GM19238 (cell line): ENCODE data around the gene STX16.

Experiments
- DNase-seq: peaks from one replicate; pipeline ENCODE4 v3.0.0; 2011; ENCODE audit warnings: low spot score; ENCODE audit not compliant: insufficient read length

Gene STX16

DNA sequence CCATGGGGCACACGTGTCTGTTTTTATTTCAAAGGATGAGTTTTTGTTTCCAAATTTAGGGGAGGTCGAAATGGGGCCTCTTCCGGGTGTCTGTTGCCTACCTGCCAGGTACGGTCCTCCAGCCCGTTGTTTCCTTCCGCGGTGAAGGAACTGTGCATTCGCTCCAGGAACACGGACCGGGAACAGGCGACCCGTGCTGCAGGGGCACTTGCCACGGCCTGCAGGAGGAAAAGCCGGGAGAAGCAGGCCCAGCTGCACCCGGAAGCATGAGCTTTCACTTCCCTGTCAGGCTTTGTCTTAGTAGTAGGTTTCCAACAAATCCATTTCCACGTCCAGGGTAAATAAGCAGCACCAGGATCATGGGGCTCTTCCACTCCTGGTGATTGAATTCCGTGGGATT is 24.6 kb downstream of the STX16 start:
- DNase-seq: no peak

DNA sequence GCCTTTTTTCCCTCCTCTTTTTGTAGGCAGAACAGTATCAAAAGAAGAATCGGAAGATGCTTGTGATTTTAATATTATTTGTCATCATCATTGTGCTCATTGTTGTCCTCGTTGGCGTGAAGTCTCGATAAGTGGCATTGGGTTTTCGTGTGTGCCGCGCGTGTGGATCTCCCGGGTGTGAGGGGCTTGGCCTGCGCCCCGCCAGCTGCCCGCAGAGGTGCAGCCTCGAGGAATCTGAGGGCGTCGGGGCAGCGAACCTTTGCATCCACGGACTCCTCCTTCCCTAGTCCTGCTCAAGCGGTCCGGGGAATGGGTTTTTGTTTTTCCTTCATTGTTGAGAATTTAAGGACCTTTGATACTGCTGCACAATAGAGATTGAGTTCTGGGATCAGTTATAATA is 25.1 kb downstream of the STX16 start:
- no peak for DNase-seq

DNA sequence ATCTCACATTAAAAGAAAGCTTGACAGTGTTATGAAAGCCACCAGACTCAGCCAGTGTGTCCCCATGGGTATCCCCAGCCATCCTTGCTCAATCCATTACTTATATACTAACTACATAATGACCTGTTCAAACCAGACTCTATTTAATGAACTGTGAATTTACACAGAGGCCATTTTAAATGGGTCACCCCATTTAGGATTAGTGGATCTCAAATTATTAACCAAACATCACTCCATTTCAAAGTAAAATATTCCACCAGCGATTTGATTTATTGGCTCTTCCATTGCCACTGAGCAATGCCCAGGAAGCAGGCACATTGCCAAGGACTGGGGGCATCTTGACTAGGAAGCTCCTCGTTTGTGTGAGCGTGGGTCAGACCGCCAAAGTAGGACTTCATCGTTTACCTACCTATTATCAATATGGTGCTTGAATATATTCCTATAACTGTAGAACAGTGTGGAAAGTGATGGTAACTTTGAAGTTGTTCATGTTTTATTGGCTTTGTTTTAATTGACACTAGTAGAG is 26.1 kb downstream of the STX16 start:
- DNase-seq: no peak

DNA sequence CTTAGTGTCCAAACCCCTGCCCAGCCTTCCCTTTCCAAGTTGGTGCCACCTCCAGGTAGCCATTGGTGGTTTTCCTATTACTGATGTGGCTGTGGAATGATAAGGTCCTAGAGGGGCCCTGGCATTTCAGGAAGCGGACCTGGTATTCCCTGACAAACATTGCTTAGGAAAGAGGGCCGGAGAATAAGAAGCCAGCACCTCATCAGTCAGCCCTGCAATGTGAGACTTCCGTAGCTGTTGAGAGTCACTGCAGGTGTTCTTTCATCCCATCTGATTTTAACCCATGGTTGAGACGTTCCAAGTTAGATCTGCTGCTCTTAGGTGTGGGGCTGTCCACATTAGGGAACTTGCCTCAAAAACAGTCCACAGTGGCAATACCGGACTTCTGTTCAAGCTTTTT is 26.7 kb downstream of the STX16 start:
- no peak for DNase-seq

DNA sequence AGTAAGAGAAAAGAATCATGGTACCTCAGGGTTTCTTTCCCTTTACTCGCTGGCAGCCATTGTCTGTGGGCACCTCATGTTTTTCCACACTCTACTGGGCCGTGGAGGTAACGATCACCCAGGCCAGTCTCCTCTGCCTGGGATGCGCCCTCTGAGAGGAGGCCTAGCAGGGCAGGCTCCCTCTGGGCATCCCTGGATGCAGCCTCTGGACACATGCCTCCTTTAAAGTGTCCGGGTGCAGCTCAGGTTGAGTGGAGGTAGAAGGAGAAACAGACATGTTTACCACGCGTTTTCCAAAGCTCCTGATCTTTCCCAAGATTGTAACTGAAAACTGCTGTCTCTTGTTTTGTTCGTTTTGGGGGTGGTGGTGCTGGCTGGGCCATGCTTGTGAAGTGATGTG is 27.7 kb downstream of the STX16 start:
- DNase-seq: no peak

DNA sequence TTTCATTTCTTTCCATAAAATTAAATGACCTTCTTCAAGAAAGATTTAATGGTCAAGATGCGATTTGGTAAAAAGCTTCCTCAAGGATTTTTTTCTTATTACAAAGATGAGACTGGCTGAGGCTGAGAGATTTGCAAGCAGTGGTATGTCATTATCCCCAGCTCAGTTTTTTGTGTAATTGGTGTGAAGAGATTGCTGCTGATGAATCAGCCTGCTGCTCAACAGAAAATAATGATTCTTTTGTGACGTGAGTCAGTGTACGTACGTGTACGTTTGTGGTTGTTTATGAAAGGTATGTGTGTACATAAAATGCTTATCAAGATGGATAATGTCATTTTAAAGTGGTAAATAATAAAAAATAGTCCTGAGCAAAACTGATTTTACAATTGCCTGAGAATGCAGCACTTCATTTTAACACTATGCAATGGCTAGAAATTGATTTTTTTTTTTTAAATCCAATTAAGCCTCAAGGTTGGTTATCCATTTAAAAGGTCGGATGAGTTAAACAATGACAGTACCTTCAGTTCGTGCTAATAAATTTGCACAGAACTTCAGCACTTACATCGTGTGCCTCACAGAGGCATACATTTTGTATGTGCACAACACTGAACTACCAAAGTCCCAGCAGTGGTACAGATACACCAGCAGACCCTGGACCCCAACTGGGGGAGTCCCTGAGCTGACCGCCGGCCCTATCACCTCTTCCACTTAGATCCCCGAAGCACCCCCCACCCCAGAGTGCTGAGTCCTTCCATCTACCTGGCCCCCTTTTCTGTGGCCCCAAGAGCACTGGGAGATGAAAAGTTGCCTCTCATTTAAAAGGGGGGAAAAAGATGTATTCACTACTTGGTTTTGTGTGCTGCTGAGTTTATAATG is 31.8 kb downstream of the STX16 start:
- no peak for DNase-seq

DNA sequence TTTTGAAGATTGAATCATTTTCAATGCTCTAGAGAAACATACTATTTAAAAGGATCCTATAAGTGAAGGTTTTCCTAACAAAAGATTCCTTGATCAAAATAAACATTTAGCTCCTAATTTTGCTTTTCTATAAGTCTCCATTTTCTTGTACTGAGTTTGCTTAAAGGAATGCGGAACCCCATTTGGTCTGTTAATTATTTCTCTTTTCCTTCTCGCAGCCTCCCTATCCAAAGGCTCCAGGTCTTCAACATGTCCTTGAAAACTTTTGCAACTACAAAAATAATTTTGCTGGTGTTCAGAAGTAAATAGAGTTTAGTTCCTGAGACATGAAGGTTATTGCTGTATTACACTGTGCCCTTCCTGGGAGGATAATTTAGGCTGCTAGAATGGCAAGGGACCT is 33.2 kb downstream of the STX16 start:
- no peak for DNase-seq

DNA sequence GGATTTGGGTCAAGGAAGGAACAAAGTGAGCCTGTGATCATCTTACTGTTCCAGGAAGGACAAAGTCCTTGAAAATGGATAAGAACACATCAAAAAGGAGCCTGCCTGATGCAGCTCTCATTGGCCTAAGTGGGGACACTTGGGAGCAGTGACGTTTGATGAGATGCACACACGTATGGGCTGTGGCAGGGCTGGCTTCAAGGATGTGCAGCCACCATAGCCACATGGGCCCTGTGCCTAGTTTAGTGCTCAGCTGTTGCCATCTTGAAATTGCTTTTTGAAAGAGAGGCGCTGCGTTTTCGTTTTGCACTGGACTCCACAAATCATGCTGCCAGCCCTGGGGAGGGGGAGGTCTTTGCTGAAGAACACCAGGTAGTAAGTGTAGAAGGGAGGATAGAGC is 34.9 kb downstream of the STX16 start:
- DNase-seq: no peak

DNA sequence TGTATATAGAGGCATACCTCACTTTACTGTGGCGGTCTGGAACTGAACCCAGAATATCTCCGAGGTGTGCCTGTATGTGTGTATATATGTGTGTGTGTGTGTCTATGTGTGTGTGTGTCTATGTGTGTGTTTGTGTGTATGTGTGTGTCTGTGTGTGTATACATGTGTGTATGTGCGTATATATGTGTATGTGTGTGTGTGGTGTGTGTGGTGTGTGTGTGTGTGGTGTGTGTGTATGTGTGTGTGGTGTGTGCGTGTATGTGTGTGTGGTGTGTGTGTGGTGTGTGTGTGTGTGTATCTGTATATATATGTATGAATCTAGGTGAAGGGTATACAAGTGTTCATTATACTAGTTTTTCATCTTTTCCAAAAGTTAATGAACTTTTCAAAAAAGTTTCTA is 37.3 kb downstream of the STX16 start:
- no peak for DNase-seq

DNA sequence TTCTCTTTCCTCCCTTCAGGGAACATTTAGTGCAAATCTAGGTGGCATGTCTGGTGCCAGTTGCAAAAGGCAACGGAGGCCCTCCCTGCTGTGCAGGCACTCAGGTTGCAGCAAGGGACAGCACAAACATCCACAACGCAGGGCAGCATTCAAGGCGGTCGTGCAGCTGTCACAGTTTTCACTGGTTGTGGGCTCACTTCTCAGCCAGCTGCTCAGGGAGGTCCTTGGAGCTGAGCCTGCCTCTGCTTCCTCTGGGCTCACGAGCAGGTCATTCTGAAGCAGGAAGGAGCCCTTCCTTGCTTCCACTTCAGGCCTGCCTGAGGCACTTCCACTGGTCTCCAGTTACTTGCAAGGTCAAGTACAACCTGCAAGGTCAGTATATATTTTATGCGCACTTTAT is 37.8 kb downstream of the STX16 start:
- DNase-seq: no peak

DNA sequence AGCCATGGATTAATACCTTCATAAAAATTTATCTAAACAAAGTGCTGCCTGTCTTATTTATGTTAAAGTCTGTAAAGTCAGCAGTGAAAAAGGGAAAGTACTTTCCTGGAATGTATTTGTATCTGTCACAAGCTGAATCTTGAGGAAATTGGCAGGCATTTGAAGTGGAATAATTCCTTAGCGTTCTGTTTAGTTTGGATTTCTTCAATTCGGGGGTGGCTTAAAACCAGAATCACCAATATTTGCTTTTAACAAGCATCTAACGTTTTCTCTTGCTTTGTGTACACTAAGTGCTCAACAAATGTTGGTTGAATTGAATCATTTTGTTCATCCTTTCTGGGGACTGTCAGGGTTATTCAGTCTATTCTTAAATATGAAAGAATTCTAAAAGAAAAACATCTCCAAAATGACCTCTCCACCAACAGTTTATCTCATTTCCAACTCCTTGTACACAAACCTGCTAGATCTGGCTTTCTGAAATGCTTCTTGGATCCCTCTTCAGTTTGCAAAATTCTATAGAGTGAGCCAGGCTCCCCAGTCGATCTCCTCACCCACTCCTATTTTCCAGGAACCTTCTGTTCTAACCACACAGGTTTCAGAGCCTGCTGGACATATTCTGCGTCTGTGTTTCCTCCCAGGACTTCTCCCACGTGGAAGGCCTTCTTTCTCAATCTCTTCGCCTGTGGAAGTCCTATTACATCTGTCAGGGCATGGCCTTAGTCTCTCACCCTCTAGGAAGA is 39.5 kb downstream of the STX16 start:
- DNase-seq: no peak

DNA sequence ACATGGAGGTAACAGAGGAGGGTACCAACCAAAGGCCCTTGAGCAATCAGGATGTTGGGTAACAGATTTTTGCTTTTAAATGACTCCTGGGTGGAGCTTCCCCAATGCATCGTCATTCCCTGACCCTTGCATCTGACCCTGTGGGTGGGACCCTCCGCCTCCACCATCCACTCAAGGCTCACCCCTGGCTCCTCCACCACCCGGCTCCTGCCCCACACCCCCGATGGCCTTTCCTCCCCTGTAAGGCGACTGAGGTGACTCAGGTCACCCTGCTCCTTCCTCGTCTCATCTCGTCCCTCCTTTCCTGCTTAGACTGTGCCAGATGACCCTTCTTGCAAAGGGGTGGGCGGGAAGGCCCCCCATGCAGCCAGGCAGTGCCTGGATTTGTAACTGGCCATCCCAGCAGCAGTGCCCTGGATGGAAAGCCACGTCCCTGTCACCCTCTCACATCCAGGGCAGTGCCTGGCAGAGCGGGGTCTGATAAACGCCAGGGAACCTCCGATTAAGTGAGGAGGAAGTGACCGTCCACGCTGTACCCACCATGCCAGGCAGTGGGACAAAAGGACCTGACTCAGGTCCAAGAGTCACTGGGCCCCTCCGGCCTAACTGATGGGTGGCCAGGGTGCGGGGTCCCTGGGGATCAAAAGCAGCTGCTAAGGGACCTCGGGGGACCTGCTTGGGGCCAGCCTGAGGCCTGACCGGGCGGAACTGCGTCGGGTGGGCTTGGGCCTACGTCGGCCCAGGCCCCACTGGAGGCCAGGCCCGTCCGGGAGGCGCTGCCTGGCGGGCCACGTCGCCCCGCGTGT is 40.9 kb downstream of the STX16 start:
- DNase-seq: no peak

DNA sequence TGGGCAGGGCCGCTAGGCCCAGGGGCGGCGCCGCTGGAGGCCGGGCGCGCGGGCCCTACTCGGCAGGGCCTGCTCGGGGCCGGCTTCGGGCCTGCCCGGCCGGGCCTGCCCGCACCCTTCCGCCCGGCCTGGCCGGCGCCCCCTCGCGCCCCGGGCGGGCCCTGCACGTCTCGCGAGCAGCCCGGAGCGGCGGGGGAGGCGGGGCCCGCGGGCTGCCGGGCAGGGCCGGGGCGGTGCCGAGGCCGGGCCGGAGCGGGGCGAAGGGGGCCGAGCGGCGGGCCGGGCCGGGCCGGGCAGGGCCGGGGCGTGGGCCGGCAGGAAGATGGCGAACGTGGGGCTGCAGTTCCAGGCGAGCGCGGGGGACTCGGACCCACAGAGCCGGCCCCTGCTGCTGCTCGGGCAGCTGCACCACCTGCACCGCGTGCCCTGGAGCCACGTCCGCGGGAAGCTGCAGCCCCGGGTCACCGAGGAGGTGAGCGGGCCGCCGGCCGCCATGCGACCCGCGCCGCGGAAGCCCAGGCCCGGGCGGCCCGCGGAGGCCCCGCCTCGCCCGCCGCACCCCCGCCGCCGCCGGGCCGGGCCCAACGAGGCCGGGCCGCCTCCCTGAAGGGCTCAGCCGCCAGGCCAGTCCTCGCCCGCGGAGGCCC is 41.6 kb downstream of the STX16 start, which contains the start of gene NPEPL1:
NPEPL1 (plus strand) TSS at position 222 of the 647 bp plus-strand sequence; CDS start at position 323, 101 bp downstream.
- DNase-seq: peak; percentile 96

DNA sequence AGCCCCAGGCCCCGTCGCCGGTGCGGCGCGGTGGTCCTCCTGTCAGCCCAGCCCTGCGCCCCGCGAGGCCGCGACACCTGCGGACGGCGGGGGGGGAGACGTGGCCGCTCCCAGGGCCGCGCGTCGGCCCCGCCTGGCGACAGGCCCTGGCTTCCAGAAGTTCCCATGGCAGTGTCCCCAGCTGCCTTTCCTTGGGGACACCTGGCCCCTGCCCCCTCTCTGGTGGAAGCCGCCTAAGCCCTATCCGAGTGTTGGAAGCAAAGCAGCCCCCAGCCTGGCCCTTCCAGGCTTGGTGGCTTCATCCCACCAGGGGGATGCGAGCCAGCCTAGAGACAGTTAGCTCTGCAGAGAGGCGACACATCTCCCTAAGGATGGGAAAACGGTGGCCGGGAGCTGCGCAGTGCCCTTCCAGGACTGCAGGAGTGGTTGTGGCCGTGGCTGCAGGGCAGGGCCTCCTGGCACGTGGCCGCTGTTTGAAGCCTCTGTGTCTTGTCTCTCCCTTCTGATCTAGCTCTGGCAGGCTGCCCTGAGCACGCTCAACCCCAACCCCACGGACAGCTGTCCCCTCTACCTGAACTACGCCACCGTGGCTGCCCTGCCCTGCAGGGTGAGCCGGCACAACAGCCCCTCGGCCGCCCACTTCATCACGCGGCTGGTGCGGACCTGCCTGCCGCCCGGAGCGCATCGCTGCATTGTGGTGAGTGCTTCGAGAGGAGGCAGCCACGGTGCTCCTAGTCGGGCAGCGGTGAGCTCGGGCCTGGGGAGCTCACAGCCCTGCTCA is 42.3 kb downstream of the STX16 start:
- no peak for DNase-seq

DNA sequence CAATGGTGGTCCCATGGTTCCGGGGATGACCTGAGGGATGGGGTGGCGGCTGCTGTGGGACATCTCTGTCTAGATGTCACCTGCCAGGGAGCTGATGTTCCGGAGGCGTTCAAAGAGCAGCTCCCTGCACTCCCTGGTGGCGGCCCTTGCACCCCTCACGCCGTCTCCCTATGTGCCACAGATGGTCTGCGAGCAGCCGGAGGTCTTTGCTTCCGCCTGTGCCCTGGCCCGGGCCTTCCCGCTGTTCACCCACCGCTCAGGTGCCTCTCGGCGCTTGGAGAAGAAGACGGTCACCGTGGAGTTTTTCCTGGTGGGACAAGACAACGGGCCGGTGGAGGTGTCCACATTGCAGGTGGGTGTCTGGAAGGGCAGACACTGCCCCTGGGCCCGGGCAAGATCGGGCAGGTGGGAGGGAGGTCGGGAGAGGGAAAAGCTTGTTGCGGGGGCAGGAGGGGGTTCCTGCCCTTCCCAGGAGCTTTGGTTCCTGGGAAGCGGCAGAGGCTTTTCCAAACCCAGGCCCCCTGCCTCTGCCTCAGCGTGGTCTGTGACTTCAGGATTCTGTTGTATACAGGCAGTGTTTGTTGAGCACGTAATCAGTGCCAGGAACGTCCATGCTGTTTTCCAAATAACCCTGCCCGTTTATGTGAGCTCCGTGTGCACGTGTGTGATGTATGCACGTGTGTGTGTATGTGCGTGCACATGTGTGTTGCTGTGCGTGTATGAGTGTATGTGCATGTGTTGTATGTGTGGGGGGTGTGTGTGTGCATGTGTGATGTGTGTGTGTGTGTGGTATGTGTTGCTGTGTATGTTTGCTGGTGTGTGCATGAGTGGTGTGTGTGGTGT is 43.4 kb downstream of the STX16 start:
- no peak for DNase-seq

DNA sequence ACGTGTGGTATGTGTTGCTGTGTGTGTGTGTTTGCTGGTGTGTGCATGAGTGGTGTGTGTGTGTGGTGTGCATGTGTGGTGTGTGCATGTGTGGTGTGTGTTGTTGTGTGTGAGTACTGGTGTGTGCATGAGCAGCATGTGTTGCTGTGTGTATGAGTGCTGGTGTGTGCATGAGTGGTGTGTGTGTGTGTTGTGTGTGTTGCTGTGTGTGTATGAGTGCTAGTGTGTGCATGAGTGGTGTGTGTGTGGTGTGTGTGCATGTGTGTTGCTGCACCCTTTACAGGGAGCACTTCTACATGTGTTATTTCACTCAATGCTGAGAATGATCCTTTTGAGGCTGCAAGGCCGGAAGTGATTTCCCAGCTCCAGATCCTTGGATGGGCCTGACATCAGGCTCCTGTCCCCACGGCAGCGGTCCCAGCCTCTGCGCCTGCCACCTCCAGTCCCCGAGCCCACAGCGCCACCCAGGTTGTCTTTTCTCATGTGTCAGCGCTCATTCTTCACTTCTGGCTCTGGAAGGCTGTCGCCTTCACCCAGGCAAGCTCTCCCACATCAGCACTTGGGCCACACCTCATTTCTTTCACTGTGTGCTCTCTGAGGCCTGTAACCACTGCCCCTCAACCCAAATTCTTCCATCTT is 44.1 kb downstream of the STX16 start:
- DNase-seq: no peak

DNA sequence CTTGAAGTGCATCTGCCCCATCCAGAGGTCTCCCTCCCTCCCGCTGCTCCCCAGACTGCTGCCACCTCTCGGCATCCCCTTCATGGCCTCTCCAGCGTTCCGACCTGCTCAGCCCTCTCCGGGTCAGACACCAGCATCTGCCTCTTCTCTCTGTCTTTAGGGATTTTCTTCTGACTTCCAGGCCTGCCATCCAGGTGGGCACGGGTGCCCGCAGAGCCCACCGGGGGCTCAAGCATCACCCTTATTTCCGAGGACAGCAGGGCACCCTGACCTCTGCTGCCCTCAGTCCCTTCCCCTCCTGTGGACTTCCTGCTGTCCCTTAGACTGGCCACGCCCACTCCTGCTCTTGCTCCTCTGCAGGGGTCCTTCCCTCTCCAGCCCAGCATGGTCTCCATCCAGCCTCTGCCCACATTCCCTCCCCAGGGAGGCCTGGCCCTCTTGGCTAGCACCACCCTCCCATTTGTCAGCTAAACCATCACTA is 44.9 kb downstream of the STX16 start:
- DNase-seq: no peak

DNA sequence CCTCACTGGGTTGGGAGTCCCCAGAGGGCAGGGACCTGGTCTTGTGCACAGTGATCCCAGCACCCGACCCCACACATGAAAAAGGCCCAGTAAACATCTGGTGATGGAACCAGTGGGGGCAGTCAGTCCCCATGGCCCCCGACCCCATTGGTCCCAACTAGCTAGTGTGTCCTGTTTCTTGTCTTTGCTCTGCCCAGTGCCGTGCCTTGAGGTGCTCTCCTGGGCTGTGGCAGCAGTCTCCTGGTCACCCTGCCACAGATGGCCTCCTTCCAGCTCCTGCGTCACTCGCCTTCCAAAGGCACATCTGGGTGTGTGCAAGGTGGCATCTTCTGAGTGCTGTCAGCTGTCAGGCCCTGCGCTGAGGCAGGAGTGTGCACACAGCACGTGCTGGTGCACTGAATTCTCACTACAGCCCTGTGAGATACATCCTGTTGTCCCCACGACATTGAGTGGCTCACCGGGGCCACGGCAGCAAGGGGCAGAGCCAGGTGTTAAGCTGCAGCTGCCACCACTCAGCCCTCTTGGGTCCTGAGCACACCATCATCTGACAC is 45.4 kb downstream of the STX16 start:
- DNase-seq: no peak
